ENCODE data around the gene SUFU. TPM values are rescaled to one million over a fixed set of nuclear protein-coding genes. Genes with fewer than 3 reads are reported as not detected.
"Not testable (repeated sequence)": the region's sequence is repeated elsewhere in the genome, so short reads cannot be mapped to it uniquely, and the experiment has no call there.

Gene SUFU
- total RNA-seq, 2 donors from 2014 or later, result 3.1 to 6.6 TPM

DNA sequence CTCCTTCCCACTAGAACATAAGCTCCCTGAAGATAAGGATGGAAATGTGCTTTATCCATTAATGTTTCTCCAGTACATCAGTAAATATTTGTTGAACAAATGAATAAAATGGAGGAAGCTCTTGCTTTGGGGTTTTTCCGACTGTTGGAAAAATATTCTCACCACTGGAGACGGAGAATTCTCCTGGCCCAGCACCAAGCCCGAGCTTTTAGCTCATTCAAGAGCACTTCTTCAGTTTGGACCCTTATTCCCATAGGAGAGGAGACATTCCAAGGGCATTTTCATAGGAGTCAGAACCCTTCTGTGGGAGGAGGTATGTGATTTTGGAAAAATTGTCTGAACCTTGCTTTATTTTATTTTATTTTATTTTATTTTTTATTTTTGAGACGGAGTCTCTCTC lies 21.0 kb downstream of the SUFU start:
- Histone ChIP-seq H3K36me3 (replicated peaks in 1 of 2; ENCODE audit: insufficient read depth in 1 of 2, low read depth in 2 of 2) (no peaks in the 10 kb centered on the region), H3K4me1 (no peaks in the 10 kb centered on the region), H3K27ac (no peak overlapping the region), H3K4me3 (no peak overlapping the region), H3K9me3 (no peaks in the 10 kb centered on the region), H3K27me3 (no peaks in the 10 kb centered on the region)
- DNase-seq (no peak), ATAC-seq (no peak)
- 82 to 86% methylated on average over 4 of the region's 4 CpGs for WGBS, 2 donors
- intact Hi-C loops (cut with DNase I), result no loop called here
- no peak for TF ChIP-seq POLR2A (IDR thresholded peaks at IDR 0.05)

DNA sequence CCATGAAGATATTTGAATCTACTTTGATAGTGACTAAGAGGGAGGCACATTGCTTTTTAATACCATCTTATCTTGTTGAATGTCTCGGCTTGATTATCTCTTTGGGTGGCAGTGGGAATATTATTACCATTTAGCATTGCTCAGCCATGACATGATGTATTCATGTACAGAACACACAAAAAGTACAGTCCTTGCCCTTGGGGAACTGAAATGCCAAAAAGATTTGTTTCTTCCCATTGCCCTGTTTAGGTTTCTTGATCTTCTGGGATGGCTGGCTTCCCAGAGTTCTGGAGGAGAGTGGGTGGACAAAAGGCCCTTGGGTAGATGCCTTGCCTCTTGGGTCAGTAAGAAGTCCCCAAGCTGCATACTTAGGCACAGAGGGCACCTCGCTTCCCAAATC lies 23.8 kb downstream of the SUFU start:
- Histone ChIP-seq H3K27ac (no peak overlapping the region), H3K27me3 (no peaks in the 10 kb centered on the region), H3K4me3 (no peak overlapping the region), H3K36me3 (replicated peaks in 1 of 2; ENCODE audit: insufficient read depth in 1 of 2, low read depth in 2 of 2) (no peaks in the 10 kb centered on the region), H3K9me3 (no peaks in the 10 kb centered on the region), H3K4me1 (no peaks in the 10 kb centered on the region)
- DNase-seq (no peak), ATAC-seq (no peak)
- 85 to 93% methylated on average over 2 of the region's 2 CpGs for WGBS, 2 donors
- intact Hi-C loops (cut with DNase I), result no loop called here
- TF ChIP-seq, protein P1, sequence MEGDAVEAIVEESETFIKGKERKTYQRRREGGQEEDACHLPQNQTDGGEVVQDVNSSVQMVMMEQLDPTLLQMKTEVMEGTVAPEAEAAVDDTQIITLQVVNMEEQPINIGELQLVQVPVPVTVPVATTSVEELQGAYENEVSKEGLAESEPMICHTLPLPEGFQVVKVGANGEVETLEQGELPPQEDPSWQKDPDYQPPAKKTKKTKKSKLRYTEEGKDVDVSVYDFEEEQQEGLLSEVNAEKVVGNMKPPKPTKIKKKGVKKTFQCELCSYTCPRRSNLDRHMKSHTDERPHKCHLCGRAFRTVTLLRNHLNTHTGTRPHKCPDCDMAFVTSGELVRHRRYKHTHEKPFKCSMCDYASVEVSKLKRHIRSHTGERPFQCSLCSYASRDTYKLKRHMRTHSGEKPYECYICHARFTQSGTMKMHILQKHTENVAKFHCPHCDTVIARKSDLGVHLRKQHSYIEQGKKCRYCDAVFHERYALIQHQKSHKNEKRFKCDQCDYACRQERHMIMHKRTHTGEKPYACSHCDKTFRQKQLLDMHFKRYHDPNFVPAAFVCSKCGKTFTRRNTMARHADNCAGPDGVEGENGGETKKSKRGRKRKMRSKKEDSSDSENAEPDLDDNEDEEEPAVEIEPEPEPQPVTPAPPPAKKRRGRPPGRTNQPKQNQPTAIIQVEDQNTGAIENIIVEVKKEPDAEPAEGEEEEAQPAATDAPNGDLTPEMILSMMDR (IDR thresholded peaks at IDR 0.05), result no peak
- TF ChIP-seq POLR2A (IDR thresholded peaks at IDR 0.05), result no peak

DNA sequence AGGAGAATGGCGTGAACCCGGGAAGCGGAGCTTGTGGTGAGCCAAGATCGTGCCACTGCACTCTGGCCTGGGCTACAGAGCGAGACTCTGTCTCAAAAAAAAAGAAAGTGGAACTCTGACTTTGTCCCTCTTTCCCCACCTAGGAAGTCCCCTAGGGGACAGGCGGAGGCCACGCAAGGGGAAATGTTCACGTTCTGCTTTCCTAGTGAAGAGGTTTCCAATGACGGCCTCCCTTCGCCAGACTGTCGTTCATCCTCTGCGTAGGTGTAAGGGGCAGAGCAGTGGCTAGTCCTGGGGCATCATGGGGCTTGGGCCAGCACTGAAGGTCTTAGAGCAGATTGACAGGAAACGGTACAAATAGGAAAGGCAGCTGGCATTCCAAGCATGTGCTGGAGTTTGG lies 30.6 kb downstream of the SUFU start:
- DNase-seq (no peak), ATAC-seq (no peak)
- no peaks in the 10 kb centered on the region for H3K9me3 ChIP-seq
- TF ChIP-seq, protein P1 (IDR thresholded peaks at IDR 0.05), result no peak
- TF ChIP-seq POLR2A (IDR thresholded peaks at IDR 0.05), result no peak
- no peak overlapping the region for H3K4me3 ChIP-seq
- no peaks in the 10 kb centered on the region for H3K27me3 ChIP-seq
- no peak overlapping the region for H3K27ac ChIP-seq
- no peaks in the 10 kb centered on the region for H3K4me1 ChIP-seq
- 79 to 94% methylated on average over 13 of the region's 13 CpGs for WGBS, 2 donors
- intact Hi-C loops (cut with DNase I), result no loop called here
- H3K36me3 ChIP-seq (replicated peaks in 1 of 2; ENCODE audit: insufficient read depth in 1 of 2, low read depth in 2 of 2), result no peaks in the 10 kb centered on the region

DNA sequence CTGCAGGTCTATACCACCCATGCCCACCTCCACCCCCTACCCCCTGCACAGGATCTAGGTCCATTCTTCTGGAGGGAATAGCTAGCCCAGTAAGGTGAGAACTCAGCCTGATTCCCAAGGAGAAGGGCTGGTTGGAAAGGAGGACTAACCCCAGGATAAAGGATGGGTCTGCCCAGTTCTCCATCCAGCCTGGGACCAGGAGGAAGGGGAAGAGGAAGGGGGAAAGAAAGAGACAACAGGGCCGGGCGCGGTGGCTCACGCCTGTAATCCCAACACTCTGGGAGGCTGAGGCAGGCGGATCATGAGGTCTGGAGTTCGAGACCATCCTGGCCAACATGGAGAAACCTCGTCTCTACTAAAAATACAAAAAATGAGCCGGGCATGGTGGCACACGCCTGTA lies 31.2 kb downstream of the SUFU start:
- ATAC-seq; H3K4me3 ChIP-seq; H3K27me3 ChIP-seq; H3K27ac ChIP-seq; intact Hi-C loops (cut with DNase I); H3K9me3 ChIP-seq; DNase-seq; H3K4me1 ChIP-seq; H3K36me3 ChIP-seq (replicated peaks in 1 of 2; ENCODE audit: insufficient read depth in 1 of 2, low read depth in 2 of 2): not testable (repeated sequence)
- WGBS, 2 donors, result 91% methylated on average over 9 of the region's 9 CpGs

DNA sequence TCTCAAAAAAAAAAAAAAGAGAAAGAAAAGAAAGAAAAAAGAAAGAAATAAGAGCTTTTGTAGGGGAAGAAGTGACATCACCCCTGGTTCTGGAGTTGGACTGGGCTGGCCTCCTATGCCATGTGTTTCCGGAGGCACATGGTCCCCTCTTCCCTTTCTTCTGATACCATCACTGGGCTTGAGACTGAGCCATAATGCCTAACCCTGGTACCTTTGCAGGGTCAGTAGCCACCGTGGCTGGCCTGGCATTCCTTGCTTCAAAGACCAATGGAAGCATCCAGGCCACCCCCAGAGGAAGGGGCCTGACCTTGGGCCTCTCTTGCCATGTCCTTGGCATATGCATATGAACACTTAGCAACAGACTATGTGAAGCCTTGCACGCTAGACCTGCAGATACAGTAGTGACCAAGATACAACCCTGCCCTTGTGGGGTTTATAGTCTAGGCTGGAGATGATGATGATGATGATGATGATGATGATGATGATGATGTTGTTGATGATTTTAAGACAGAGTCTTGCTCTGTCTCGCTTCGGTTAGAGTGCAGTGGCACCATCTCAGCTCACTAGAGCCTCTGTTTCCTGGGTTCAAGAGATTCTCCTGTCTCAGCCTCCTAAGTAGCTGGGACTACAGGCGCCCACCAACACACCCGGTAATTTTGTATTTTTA lies 31.8 kb downstream of the SUFU start:
- no peak overlapping the region for H3K27ac ChIP-seq
- ATAC-seq (no peak), DNase-seq (no peak)
- no peaks in the 10 kb centered on the region for H3K27me3 ChIP-seq
- intact Hi-C loops (cut with DNase I), result no loop called here
- H3K36me3 ChIP-seq (replicated peaks in 1 of 2; ENCODE audit: insufficient read depth in 1 of 2, low read depth in 2 of 2), result no peaks in the 10 kb centered on the region
- H3K9me3 ChIP-seq, result no peaks in the 10 kb centered on the region
- no peak for TF ChIP-seq POLR2A (IDR thresholded peaks at IDR 0.05)
- TF ChIP-seq, protein P1 (IDR thresholded peaks at IDR 0.05), result no peak
- WGBS, 2 donors, result 92 to 100% methylated on average over 6 to 7 of the region's 7 CpGs
- H3K4me3 ChIP-seq, result no peak overlapping the region
- H3K4me1 ChIP-seq, result no peaks in the 10 kb centered on the region

DNA sequence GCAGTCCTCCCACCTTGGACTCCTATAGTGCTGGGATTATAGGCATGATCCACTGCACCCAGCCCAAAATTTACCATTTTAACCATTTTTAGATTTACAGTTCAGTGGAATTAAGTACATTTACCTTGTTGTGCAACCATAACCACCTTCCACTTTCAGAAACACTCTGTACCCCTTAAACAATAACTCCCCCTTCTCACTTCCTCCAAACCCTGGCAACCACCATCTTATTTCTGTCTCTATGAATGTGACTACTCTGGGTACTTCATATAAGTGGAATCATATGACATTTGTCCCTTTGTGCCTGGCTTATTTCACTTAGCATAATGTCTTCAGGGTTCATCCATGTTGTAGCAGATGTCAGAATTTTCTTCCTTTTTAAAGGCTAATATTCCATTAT lies 33.6 kb downstream of the SUFU start:
- ATAC-seq (no peak), DNase-seq (no peak)
- intact Hi-C loops (cut with DNase I), result no loop called here
- H3K9me3 ChIP-seq, result no peaks in the 10 kb centered on the region
- TF ChIP-seq, protein P1 (IDR thresholded peaks at IDR 0.05), result no peak
- TF ChIP-seq POLR2A (IDR thresholded peaks at IDR 0.05), result no peak
- H3K27ac ChIP-seq, result no peak overlapping the region
- no peaks in the 10 kb centered on the region for H3K4me1 ChIP-seq
- no peaks in the 10 kb centered on the region for H3K27me3 ChIP-seq
- no peaks in the 10 kb centered on the region for H3K36me3 ChIP-seq (replicated peaks in 1 of 2; ENCODE audit: insufficient read depth in 1 of 2, low read depth in 2 of 2)
- H3K4me3 ChIP-seq, result no peak overlapping the region
